OCI-LY3 (cell line): ENCODE results near the gene RPL13.

ENCODE experiments used
- CTCF ChIP-seq: fragments of 200-600, 300-600 bp; sonication (generic); IDR thresholded peaks from 2 replicates; pipeline ENCODE4 v1.5.1; 2014; ENCODE audit warnings: antibody characterized with exemption, low read length, low read depth
- EZH2phosphoT487 ChIP-seq: fragments of 200-600 bp; shearing (Covaris generic); IDR thresholded peaks from 2 replicates; pipeline ENCODE4 v1.6.1; 2018; ENCODE audit warnings: antibody characterized with exemption, mixed run types, low read depth

- TF ChIP-seq CTCF (no peak), EZH2phosphoT487 (no peak)
Measured at GRCh38 chr16:89567656-89568594, 7.4 kb downstream of the RPL13 start.
